KOPT-K1 (cell line): ENCODE data around the gene PPFIA3.

Experiments
- H3K27ac ChIP-seq: fragments of 200-600 bp; sonication (generic); 2 replicates; pipeline ENCODE4 v1.5.1; 2016; ENCODE audit warnings: antibody characterized with exemption, mild to moderate bottlenecking, low read depth, low read length; ENCODE audit not compliant: poor library complexity, severe bottlenecking
- H3K36me3 ChIP-seq: fragments of 200-600 bp; sonication (generic); 2 replicates; pipeline ENCODE4 v1.5.1; 2017; ENCODE audit warnings: antibody characterized with exemption, mild to moderate bottlenecking, low read length, moderate library complexity; ENCODE audit not compliant: insufficient read depth
- H3K9me3 ChIP-seq: fragments of 200-600 bp; sonication (generic); 2 replicates; pipeline ENCODE4 v1.5.1; 2017; ENCODE audit warnings: antibody characterized with exemption, low read length, mild to moderate bottlenecking; ENCODE audit not compliant: insufficient read depth, poor library complexity, severe bottlenecking

PPFIA3 gene

GRCh38 chr19:49148784-49149651 is 29.7 kb downstream of the PPFIA3 start:
- no peaks in the 10 kb centered on the region for H3K9me3 ChIP-seq
- H3K27ac ChIP-seq, result no peak overlapping the region
- H3K36me3 ChIP-seq, result no peaks in the 10 kb centered on the region

GRCh38 chr19:49149652-49150105 is 30.3 kb downstream of the PPFIA3 start:
- Histone ChIP-seq H3K9me3 (no peaks in the 10 kb centered on the region), H3K27ac (no peak overlapping the region), H3K36me3 (no peaks in the 10 kb centered on the region)

- Histone ChIP-seq H3K27ac (no peak overlapping the region), H3K9me3 (no peaks in the 10 kb centered on the region), H3K36me3 (no peaks in the 10 kb centered on the region)
Observed at GRCh38 chr19:49150106-49150943, 31.0 kb downstream of the PPFIA3 start.

GRCh38 chr19:49150944-49151243 is 31.6 kb downstream of the PPFIA3 start:
- Histone ChIP-seq H3K9me3 (no peaks in the 10 kb centered on the region), H3K27ac (no peak overlapping the region), H3K36me3 (no peaks in the 10 kb centered on the region)

- Histone ChIP-seq H3K9me3 (no peaks in the 10 kb centered on the region), H3K27ac (no peak overlapping the region), H3K36me3 (no peaks in the 10 kb centered on the region)
Observed at GRCh38 chr19:49151267-49152118, 32.1 kb downstream of the PPFIA3 start.

DNA sequence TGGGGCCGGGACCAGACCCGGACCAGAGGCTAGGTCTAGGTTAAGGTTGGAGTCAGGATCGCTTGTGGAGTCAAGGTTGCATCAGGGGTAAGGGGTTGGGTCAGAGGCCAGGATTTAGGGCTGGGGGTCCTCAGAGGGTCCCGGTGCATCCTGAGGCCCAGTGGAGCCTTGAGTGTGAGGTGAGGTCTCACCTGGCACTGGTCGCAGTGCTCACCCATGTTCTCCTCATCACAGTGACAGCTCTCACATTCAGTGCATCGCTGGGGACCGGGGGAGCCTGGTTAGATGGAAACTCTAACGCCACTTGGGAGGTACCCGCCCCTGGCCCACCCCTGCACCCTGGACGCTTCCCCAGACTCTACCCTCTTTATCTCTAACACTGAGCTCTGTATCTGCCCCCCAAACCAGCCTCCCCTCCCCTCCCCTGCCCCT is 32.8 kb downstream of the PPFIA3 start:
- no peaks in the 10 kb centered on the region for H3K9me3 ChIP-seq
- H3K36me3 ChIP-seq, result no peaks in the 10 kb centered on the region
- no peak overlapping the region for H3K27ac ChIP-seq

DNA sequence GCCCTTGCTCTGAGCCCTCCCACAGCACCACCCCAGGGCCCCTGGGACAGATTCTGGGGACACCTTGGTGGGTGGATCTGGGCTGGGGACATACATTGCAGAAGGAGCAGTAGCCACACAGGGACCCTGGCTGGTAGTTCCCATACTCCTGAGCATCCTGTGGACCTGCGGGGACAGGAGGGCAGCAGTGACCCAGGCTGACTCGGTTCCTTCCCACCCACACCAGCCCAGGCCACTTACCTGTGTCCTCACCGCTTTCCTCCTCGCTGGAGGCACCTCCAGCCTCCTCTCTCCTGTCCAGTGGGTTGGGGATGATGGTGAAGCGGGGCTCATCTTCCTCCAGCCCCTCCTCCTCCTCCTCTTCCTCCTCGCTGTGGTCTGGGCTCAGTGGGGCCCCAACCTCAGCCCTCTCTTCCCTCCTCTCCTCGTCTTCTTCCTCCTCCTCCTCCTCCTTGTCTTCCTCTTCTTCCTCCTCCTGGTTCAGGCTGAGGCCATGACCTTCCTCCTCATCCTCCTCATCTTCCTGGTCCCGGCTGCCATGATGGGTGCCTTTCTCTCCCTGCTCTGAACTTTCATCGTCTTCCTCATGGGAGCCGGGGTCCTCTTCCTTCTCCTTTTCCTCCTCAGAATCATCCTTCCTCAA is 33.9 kb downstream of the PPFIA3 start:
- Histone ChIP-seq H3K36me3 (no peaks in the 10 kb centered on the region), H3K27ac (no peak overlapping the region), H3K9me3 (no peaks in the 10 kb centered on the region)

GRCh38 chr19:49154279-49154678 is 34.9 kb downstream of the PPFIA3 start:
- no peaks in the 10 kb centered on the region for H3K9me3 ChIP-seq
- H3K27ac ChIP-seq, result no peak overlapping the region

GRCh38 chr19:49155005-49155819 is 35.9 kb downstream of the PPFIA3 start, which contains the start of gene HRC:
Gene HRC (minus strand): TSS chr19:49155396. CDS start chr19:49155237, 159 bp downstream.
- H3K27ac ChIP-seq, result no peak within 1 kb of the TSS
- no peaks in the 10 kb centered on the region for H3K36me3 ChIP-seq
- no peaks in the 10 kb centered on the region for H3K9me3 ChIP-seq

More at GRCh38 chr19:49154279-49154678, 34.9 kb downstream of the PPFIA3 start:
- H3K36me3 ChIP-seq, result no peaks in the 10 kb centered on the region

- Histone ChIP-seq H3K9me3 (no peaks in the 10 kb centered on the region), H3K27ac (no peak overlapping the region), H3K36me3 (no peaks in the 10 kb centered on the region)
Observed at GRCh38 chr19:49155820-49156346, 36.5 kb downstream of the PPFIA3 start.

DNA sequence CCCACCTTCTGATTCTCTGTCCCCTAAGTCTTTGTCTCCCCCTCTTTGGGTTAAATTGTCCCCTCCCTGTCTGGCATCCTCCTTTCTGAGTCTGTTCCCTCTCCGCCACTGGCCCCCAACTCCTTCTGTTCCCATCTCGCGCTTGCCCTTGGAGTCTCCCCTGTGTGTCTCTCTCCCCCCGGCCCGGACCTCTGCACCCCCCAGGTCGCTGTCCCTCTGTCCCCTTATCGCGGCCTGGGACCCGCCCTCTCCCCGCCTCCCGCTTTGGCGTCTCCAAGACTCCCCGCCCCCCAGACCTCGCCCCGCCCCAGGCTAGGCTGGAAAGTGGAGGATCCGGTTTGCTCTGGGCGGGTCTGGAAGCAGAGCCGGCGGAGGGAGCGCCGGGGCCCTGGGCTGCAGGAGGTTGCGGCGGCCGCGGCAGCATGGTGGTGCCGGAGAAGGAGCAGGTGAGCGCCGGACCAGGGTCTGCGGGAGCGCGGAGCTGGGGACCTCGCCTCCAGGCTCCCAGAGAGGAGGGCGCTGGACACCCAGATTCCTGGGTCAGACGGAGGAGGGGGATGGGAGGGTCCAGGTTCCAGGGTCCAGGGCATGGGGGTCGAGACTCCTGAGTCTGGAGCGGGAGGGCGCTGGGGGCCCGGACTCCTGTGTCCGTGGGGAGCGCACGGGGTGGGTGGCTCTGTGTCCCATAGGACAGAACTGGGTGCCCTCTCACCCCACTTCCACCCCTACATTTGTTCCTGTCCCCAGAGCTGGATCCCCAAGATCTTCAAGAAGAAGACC is 38.3 kb downstream of the PPFIA3 start, which contains the start of gene TRPM4:
TSS of gene TRPM4 (plus strand) at position 348 of the 780 bp plus-strand sequence. CDS start at position 423, 75 bp downstream.
- Histone ChIP-seq H3K27ac (no peak within 1 kb of the TSS), H3K9me3 (no peaks in the 10 kb centered on the region), H3K36me3 (no peaks in the 10 kb centered on the region)

- Histone ChIP-seq H3K27ac (no peak overlapping the region), H3K36me3 (no peaks in the 10 kb centered on the region), H3K9me3 (no peaks in the 10 kb centered on the region)
Observed at GRCh38 chr19:49160450-49161189, 41.3 kb downstream of the PPFIA3 start.
